ENCODE results near the gene IRF5.
"Not testable (repeated sequence)": the region's sequence is repeated elsewhere in the genome, so short reads cannot be mapped to it uniquely, and the experiment has no call there.

The IRF5 gene

DNA sequence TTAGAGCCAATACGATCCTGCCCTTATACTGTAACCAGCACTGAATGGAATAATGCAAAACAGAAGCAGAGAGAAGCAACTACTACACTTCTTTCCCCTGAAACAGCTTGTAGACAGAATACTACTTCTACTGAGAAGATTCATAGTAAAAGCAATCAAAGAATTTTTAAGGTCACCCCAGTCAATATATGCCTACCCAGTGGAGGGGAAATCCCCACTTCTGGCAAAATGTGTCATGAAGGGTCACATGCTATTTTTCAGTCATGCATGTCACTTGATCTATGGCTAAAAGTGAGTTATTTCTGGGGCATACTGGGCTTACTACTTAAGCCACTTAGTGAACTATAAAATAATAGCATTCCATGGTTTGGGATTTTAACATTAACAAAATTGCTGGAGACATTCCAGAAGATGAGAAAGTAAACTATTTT is 25.6 kb downstream of the IRF5 start:
- DNase-seq (ENCODE audit: low read depth): no peak

GRCh38 chr7:128968624-128969023 is 30.9 kb downstream of the IRF5 start:
- DNase-seq (ENCODE audit: low read depth): no peak

- DNase-seq (ENCODE audit: low read depth): no peak
Measured at GRCh38 chr7:128974241-128974934, 36.7 kb downstream of the IRF5 start.

- no peak for DNase-seq (ENCODE audit: low read depth)
Measured at GRCh38 chr7:128982105-128982504, 44.4 kb downstream of the IRF5 start.

- no peak for DNase-seq (ENCODE audit: low read depth)
Measured at GRCh38 chr7:128985660-128986059, 47.9 kb downstream of the IRF5 start.

DNA sequence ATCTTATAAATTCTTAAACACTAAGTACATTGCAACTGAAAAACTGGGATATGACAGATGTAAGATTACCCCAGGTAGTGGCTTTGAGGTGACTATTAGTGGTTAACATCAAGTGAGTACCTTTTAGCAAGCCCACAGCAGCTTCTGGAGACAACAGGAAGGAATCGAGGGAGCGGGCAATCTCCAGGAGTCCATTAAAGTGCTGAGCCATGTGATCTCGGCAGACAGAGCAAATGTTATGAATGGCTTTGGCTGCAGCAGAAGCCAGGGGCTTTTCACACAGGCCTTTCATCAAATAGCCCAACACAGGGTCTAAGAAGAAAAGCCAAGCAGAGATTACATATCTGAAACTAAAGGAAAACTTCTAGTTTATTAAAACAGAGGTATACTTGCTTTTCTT is 48.9 kb downstream of the IRF5 start:
- no peak for DNase-seq (ENCODE audit: low read depth)

DNA sequence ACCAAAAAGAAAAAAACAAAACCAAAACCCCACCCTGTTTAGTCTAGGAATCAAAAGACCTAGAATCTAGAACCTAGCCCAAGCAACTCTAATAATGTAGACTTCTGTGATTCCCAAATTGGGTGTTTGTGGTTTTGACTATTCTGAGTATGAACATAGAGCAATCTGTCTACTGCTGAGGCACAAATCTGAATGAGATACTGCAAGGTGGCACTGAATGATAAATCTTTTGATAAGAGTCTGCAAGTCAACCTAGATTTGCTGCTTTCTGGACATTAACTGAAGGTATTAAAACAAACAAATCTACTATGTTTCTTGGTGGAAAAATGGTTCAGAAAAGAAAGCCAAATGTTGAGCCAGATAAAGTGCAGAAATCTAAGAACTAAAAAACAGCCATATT is 50.6 kb downstream of the IRF5 start:
- DNase-seq (ENCODE audit: low read depth): no peak

DNA sequence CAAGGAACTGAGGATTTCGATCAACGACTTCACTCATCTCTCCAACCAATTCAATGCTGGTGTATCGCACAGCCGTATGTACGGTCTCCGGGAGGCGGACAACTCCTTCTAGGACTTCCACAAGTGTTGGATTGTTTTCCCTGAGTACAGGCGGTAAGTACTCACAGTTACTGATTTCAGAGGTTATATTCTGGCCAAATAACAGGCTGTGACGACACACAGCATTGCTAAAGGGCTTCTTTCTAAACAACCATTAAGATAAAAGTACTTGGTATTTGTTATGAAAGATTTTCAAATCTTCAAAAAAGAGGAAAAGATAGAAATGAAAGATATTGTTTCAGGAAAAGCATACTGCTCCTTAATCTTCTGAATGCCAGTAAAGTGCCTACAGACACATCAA is 52.2 kb downstream of the IRF5 start:
- DNase-seq (ENCODE audit: low read depth): no peak

- no peak for DNase-seq (ENCODE audit: low read depth)
Measured at GRCh38 chr7:128993419-128993818, 55.7 kb downstream of the IRF5 start.

DNA sequence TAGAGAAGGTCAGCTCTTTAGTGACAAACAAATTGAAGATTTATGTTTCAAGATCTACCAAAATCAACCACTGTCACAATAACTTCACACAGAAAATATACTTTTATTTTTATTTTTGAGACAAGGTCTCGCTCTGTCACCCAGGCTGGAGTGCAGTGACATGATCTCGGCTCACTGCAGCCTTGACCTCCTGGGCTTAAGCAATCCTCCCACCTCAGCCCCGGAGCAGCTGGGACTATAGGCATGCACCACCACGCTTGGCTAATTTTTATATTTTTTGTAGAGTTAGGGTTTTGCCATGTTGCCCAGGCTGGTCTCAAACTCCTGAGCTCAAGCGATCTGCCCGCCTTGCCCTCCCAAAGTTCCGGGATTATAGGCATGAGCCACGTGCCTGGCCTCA is 56.8 kb downstream of the IRF5 start:
- not testable (repeated sequence) for DNase-seq (ENCODE audit: low read depth)

GRCh38 chr7:128997181-128997580 is 59.5 kb downstream of the IRF5 start:
- DNase-seq (ENCODE audit: low read depth): no peak

Data from activated T-cell treated with anti-CD3 and anti-CD28 coated beads for 48 hours (primary cell).